SU-DHL-6 (cell line): ENCODE data around the gene METTL6.

Experiments
- H2AFZ ChIP-seq: fragments of 200-600 bp; sonication (generic); 2 replicates; pipeline ENCODE4 v1.6.1; 2014; ENCODE audit warnings: low read depth, mild to moderate bottlenecking, moderate library complexity, mixed read lengths, antibody characterized with exemption, low read length; ENCODE audit not compliant: severe bottlenecking
- H3F3A ChIP-seq: fragments of 200-600 bp; shearing (Covaris generic); 2 replicates; pipeline ENCODE4 v1.6.0; 2016; ENCODE audit warnings: antibody characterized with exemption, mild to moderate bottlenecking; ENCODE audit not compliant: insufficient read depth
- H3K27ac ChIP-seq: fragments of 200-600 bp; sonication (generic); 2 replicates; pipeline ENCODE4 v1.5.1; 2016; ENCODE audit warnings: low read depth, mild to moderate bottlenecking, low read length, moderate library complexity, mixed read lengths
- H3K27me3 ChIP-seq: fragments of 200-600 bp; sonication (generic), shearing (Covaris generic); 2 replicates; pipeline ENCODE4 v1.6.0; 2014; ENCODE audit warnings: mild to moderate bottlenecking, low read length
- H3K36me3 ChIP-seq: fragments of 200-600 bp; sonication (generic); 2 replicates; pipeline ENCODE4 v1.6.1; 2014; ENCODE audit warnings: mild to moderate bottlenecking, low read length, mixed read lengths
- H3K4me2 ChIP-seq: fragments of 300-600, 200-600 bp; shearing (Covaris generic), sonication (generic); 2 replicates; pipeline ENCODE4 v1.6.0; 2014; ENCODE audit warnings: low read length, low read depth, mild to moderate bottlenecking; ENCODE audit not compliant: poor library complexity, severe bottlenecking
- H3K4me3 ChIP-seq: fragments of 200-600 bp; sonication (generic); 2 replicates; pipeline ENCODE4 v1.5.1; 2014; ENCODE audit warnings: antibody characterized with exemption, low read length, mild to moderate bottlenecking, mixed read lengths; ENCODE audit not compliant: insufficient read depth, poor library complexity, severe bottlenecking
- H3K79me2 ChIP-seq: fragments of 200-600 bp; sonication (generic); 2 replicates; pipeline ENCODE4 v1.6.1; 2014; ENCODE audit warnings: mild to moderate bottlenecking, low read length, moderate library complexity; ENCODE audit not compliant: insufficient read depth
- H3K9ac ChIP-seq: fragments of 200-600 bp; sonication (generic); 2 replicates; pipeline ENCODE4 v1.7.0; 2014; ENCODE audit warnings: mild to moderate bottlenecking, low read length
- H3K9me2 ChIP-seq: fragments of 200-600 bp; sonication (generic); replicated peaks from 2 replicates; pipeline ENCODE4 v1.6.1; 2014; ENCODE audit warnings: low read length; ENCODE audit not compliant: insufficient read depth
- H3K9me3 ChIP-seq: fragments of 200-600 bp; sonication (generic); 2 replicates; pipeline ENCODE4 v1.6.1; 2014; ENCODE audit warnings: low read length, mixed read lengths; ENCODE audit not compliant: insufficient read depth
- H4K20me1 ChIP-seq: fragments of 200-600 bp; sonication (generic); 2 replicates; pipeline ENCODE4 v1.6.1; 2014; ENCODE audit warnings: low read depth, mild to moderate bottlenecking, antibody characterized with exemption, low read length, moderate library complexity, mixed read lengths
- CTCF ChIP-seq: fragments of 200-600 bp; sonication (generic); IDR thresholded peaks from one replicate; pipeline ENCODE4 v1.5.1; 2017; ENCODE audit warnings: antibody characterized with exemption, mild to moderate bottlenecking, low read length, moderate library complexity; ENCODE audit not compliant: insufficient read depth, poor library complexity, severe bottlenecking
- EZH2phosphoT487 ChIP-seq: fragments of 200-600 bp; sonication (generic), shearing (Covaris generic); conservative IDR thresholded peaks from 2 replicates; pipeline ENCODE4 v1.6.1; 2018; ENCODE audit warnings: mild to moderate bottlenecking, antibody characterized with exemption, low read length, moderate library complexity, mixed read lengths

The METTL6 gene

GRCh38 chr3:15384510-15385237 lies 42.7 kb downstream of the METTL6 start:
- Histone ChIP-seq H3K4me2 (peak overlapping the region; percentile 58), H3K27me3 (no peaks in the 10 kb centered on the region), H3F3A (peaks cover 18% of the 10 kb centered on the region), H3K9me3 (no peaks in the 10 kb centered on the region), H3K36me3 (no peaks in the 10 kb centered on the region), H3K27ac (peak overlapping the region; percentile 86), H2AFZ (peak overlapping the region; percentile 4), H4K20me1 (no peaks in the 10 kb centered on the region), H3K9me2 (no peaks in the 10 kb centered on the region), H3K79me2 (no peaks in the 10 kb centered on the region), H3K9ac (peak overlapping the region; percentile 24; the same call in 1 of the 2 replicates), H3K4me3 (no peak overlapping the region)
- no peak for TF ChIP-seq CTCF
- TF ChIP-seq EZH2phosphoT487: no peak

DNA sequence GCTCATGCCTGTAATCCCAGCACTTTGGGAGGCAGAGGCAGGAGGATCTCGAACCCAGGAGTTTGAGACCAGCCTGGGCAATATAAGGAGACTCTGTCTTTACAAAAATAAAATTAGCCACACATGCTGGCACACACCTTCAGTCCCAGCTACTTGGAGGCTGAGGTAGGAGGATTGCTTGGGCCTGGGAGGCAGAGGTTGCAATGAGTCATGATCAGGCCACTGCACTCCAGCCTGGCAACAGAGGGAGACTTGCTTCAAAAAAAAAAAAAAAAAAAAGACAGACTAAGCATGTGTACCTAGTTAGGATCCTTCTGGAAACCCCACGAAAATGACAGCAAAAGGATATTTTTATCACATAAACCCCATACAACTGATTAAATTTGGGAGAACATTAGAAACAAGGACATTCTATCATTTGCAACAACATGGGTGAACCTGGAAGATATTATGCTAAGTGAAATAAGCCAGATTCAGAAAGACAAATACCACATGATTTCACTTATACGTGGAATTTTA lies 44.9 kb downstream of the METTL6 start:
- H3K4me3 ChIP-seq: no peak overlapping the region
- H2AFZ ChIP-seq: no peak overlapping the region
- H3K27ac ChIP-seq: no peak overlapping the region
- H3K9me3 ChIP-seq: no peaks in the 10 kb centered on the region
- no peaks in the 10 kb centered on the region for H3K79me2 ChIP-seq
- H3K9ac ChIP-seq: no peak overlapping the region
- peaks cover 18% of the 10 kb centered on the region for H3F3A ChIP-seq
- TF ChIP-seq EZH2phosphoT487: no peak
- TF ChIP-seq CTCF: no peak
- H3K36me3 ChIP-seq: no peaks in the 10 kb centered on the region
- no peaks in the 10 kb centered on the region for H3K9me2 ChIP-seq
- no peaks in the 10 kb centered on the region for H4K20me1 ChIP-seq
- H3K4me2 ChIP-seq: no peak overlapping the region
- H3K27me3 ChIP-seq: no peaks in the 10 kb centered on the region

DNA sequence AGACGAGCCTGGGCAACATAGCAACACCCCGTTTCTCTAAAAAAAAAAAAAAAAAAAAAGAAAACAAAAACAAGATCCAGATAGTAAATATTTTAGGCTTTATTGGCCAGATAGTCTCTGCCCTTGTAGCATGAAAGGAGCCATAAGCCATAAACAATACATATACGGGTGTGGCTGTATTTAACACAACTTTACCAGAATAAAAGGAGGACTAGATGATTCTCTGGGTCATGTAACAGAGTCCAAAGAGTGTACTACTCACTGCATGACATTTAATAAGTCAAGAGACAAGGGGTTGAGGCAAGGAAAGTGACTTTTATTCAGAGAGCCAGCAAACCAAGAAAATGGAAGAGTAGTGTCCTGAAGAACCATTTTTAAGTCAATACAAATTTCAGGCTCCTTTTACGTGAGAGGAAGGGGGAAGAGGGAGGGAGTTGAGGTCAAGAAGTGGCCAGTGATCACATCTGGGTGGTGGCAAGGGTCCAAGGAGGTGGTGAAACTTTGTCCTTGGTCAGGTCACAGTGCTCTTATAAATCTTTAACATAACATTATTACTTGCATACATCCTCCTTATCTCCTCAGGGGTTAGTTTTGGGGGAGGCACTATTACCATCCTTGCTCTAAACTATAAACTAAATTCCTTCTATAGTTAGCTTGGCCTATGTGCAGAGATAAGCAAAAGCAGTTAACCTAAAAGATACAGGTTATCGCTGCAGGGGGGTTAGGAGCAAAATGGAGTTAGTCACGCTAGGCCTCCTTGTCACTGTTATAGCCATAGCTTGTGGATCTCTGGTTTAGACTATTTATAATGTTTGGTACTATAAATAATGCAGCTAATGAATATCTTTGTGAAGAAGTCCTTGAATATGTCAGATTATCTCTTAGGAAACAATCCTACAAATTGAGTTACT lies 46.1 kb downstream of the METTL6 start:
- H3K27ac ChIP-seq: no peak overlapping the region
- no peaks in the 10 kb centered on the region for H3K9me2 ChIP-seq
- TF ChIP-seq EZH2phosphoT487 (no peak), CTCF (no peak)
- H3K36me3 ChIP-seq: no peaks in the 10 kb centered on the region
- H4K20me1 ChIP-seq: no peaks in the 10 kb centered on the region
- no peaks in the 10 kb centered on the region for H3K9me3 ChIP-seq
- peaks cover 18% of the 10 kb centered on the region for H3F3A ChIP-seq
- no peak overlapping the region for H3K4me2 ChIP-seq
- no peak overlapping the region for H2AFZ ChIP-seq
- no peaks in the 10 kb centered on the region for H3K27me3 ChIP-seq
- no peak overlapping the region for H3K4me3 ChIP-seq
- H3K79me2 ChIP-seq: no peaks in the 10 kb centered on the region
- H3K9ac ChIP-seq: no peak overlapping the region
